ENCODE measurements around the gene FOLR1.
"Not testable (repeated sequence)": the region's sequence is repeated elsewhere in the genome, so short reads cannot be mapped to it uniquely, and the experiment has no call there.

Gene FOLR1

GRCh38 chr11:72155751-72156150 lies 36.2 kb upstream of the FOLR1 start:
- H3K4me3 ChIP-seq (ENCODE audit: low read depth, low read length): no peak overlapping the region
- TF ChIP-seq, protein P1, sequence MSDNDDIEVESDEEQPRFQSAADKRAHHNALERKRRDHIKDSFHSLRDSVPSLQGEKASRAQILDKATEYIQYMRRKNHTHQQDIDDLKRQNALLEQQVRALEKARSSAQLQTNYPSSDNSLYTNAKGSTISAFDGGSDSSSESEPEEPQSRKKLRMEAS (IDR thresholded peaks at IDR 0.05; ENCODE audit: low read depth, low read length): no peak
- TF ChIP-seq MYC (IDR thresholded peaks at IDR 0.05; ENCODE audit: low read depth, low read length) (no peak), CTCF (IDR thresholded peaks at IDR 0.05; ENCODE audit: low read depth, low read length) (no peak), POLR2A (IDR thresholded peaks at IDR 0.05; ENCODE audit: extremely low read depth, insufficient read length) (no peak)
- no peak for DNase-seq (ENCODE audit: low read depth)

GRCh38 chr11:72157131-72157530 lies 34.8 kb upstream of the FOLR1 start:
- no peak overlapping the region for H3K4me3 ChIP-seq (ENCODE audit: low read depth, low read length)
- TF ChIP-seq, protein P1 (IDR thresholded peaks at IDR 0.05; ENCODE audit: low read depth, low read length): no peak
- TF ChIP-seq CTCF (IDR thresholded peaks at IDR 0.05; ENCODE audit: low read depth, low read length): no peak
- no peak for TF ChIP-seq MYC (IDR thresholded peaks at IDR 0.05; ENCODE audit: low read depth, low read length)
- TF ChIP-seq POLR2A (IDR thresholded peaks at IDR 0.05; ENCODE audit: extremely low read depth, insufficient read length): no peak
- no peak for DNase-seq (ENCODE audit: low read depth)

DNA sequence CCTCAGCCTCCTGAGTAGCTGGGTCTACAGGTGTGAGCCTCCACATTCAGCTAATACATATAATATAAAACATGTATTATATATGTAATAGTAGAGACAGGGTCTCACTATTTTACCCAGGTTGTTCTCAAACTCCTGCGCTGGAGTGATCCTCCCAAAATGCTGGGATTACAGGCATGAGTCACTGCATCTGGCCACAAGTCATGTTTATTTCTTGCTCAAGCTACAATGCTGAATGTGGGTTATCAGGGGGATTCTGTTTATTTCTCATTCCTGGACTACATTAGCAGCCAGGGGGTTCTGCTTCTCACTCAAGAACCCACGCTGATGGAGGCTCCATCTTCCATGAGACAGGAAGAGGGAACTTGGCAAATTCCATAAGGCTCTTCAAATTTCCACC lies 31.6 kb upstream of the FOLR1 start:
- DNase-seq (ENCODE audit: low read depth): no peak
- no peak for TF ChIP-seq POLR2A (IDR thresholded peaks at IDR 0.05; ENCODE audit: extremely low read depth, insufficient read length)
- TF ChIP-seq CTCF (IDR thresholded peaks at IDR 0.05; ENCODE audit: low read depth, low read length): no peak
- no peak for TF ChIP-seq MYC (IDR thresholded peaks at IDR 0.05; ENCODE audit: low read depth, low read length)
- TF ChIP-seq, protein P1 (IDR thresholded peaks at IDR 0.05; ENCODE audit: low read depth, low read length): no peak
- H3K4me3 ChIP-seq (ENCODE audit: low read depth, low read length): no peak overlapping the region

DNA sequence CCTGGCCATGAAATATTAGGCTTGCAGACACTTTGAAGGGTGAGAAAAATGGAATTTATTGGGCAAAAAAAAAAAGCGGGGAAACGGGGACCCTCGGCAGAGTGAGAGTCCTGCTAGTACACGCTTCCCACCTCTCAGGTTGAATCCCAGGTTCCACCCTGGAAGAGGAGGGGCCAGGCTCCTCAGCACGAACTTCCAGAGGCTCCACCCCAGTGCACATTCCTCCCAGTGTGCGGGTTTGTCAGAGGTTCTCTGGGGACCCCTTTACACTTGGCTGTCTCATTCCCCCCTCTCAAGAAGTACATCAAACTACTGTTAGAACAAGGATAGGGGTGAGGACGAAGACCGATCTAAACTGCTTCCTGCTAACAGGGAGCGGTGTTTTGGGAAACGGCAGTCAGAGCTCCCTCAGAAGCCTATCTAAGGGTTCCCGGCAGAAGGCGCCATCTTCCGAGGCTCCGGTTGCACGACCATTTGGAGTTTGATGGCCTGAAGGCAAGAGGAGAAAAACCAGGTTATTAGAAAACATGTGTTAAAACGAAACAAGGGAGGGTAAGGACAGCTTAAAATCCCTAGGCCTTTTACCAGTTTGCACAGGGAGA lies 28.9 kb upstream of the FOLR1 start:
- TF ChIP-seq MYC (IDR thresholded peaks at IDR 0.05; ENCODE audit: low read depth, low read length) (no peak), POLR2A (IDR thresholded peaks at IDR 0.05; ENCODE audit: extremely low read depth, insufficient read length) (no peak), CTCF (IDR thresholded peaks at IDR 0.05; ENCODE audit: low read depth, low read length) (no peak)
- TF ChIP-seq, protein P1 (IDR thresholded peaks at IDR 0.05; ENCODE audit: low read depth, low read length): no peak
- DNase-seq (ENCODE audit: low read depth): no peak
- H3K4me3 ChIP-seq (ENCODE audit: low read depth, low read length): no peak overlapping the region

GRCh38 chr11:72164187-72164586 lies 27.8 kb upstream of the FOLR1 start:
- not testable (repeated sequence) for DNase-seq (ENCODE audit: low read depth); H3K4me3 ChIP-seq (ENCODE audit: low read depth, low read length)

DNA sequence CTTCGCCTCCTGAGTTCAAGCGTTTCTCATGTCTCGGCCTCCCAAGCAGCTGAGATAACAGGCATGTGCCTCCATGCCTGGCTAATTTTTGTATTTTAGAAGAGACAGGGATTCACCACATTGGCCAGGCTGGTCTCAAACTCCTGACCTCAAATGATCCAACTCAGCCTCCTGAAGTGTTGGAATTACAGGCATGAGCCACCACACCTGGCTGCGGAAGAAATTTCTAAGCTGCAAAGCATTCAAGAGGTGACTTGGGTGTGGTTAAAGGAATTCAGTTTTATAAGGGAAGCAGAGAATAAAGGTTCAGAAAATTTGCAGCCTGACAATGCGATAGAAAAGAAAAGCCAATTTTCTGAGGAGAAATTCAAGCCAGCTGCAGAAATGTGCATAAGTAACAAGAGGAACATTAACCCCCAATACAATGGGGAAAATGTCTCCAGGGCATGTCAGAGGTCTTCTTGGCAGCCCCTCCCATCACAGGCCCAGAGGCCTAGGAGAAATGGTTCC lies 22.8 kb upstream of the FOLR1 start:
- H3K4me3 ChIP-seq (ENCODE audit: low read depth, low read length); DNase-seq (ENCODE audit: low read depth): not testable (repeated sequence)

GRCh38 chr11:72169754-72170153 lies 22.2 kb upstream of the FOLR1 start:
- not testable (repeated sequence) for DNase-seq (ENCODE audit: low read depth); H3K4me3 ChIP-seq (ENCODE audit: low read depth, low read length)

DNA sequence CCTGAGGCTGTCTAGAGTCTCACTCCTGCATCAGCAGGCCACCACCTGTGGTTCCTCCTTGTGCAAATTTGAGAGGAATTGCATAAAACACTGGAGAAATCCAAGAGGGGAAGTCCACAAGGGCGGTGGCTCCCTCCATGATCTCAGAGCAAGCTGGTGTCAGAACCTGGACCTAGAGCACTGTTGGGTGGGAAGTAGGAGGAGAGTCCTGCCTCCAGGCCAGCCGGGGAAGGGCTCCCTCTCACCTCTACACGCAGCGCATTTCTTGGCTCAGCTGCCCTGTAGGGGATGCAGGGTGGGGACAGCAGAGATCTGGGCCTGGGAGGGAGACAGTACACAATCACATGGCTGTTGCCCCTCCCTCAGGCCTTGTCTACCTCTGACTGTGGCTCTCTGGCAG lies 19.9 kb upstream of the FOLR1 start:
- H3K4me3 ChIP-seq (ENCODE audit: low read depth, low read length); DNase-seq (ENCODE audit: low read depth): not testable (repeated sequence)

All from NB4 (cell line).